H9 (cell line): ENCODE results near the gene LRMDA. TPM values are rescaled to one million over a fixed set of nuclear protein-coding genes. Genes with fewer than 3 reads are reported as not detected.

Experiments
- DNase-seq: peaks from one replicate; pipeline ENCODE4 v3.0.0-alpha.2; 2017
- H2AFZ ChIP-seq: one replicate; pipeline ENCODE4 v1.6.1; 2013; ENCODE audit warnings: mild to moderate bottlenecking, low read length, control low read depth, moderate library complexity
- H2AK5ac ChIP-seq: 2 replicates; pipeline ENCODE4 v1.6.1; 2013; ENCODE audit warnings: low read length, control low read depth, mixed read lengths; ENCODE audit not compliant: insufficient read length
- H2BK120ac ChIP-seq: one replicate; pipeline ENCODE4 v1.6.1; 2013; ENCODE audit warnings: low read depth, mild to moderate bottlenecking, low read length, control low read depth, inconsistent platforms; ENCODE audit not compliant: poor library complexity, severe bottlenecking
- H2BK12ac ChIP-seq: 2 replicates; pipeline ENCODE4 v1.6.1; 2013; ENCODE audit warnings: low read length, control low read depth, mixed read lengths, low read depth; ENCODE audit not compliant: insufficient read length
- H2BK15ac ChIP-seq: 2 replicates; pipeline ENCODE4 v1.6.1; 2013; ENCODE audit warnings: low read depth, low read length, control low read depth
- H2BK20ac ChIP-seq: one replicate; pipeline ENCODE4 v1.6.1; 2013; ENCODE audit warnings: low read depth, mild to moderate bottlenecking, low read length, control low read depth, inconsistent platforms; ENCODE audit not compliant: poor library complexity, severe bottlenecking
- H2BK5ac ChIP-seq: 2 replicates; pipeline ENCODE4 v1.6.1; 2013; ENCODE audit warnings: low read length, control low read depth, mixed read lengths; ENCODE audit not compliant: insufficient read length
- H3K14ac ChIP-seq: 2 replicates; pipeline ENCODE4 v1.6.1; 2013; ENCODE audit warnings: low read length, control low read depth; ENCODE audit not compliant: insufficient read depth
- H3K18ac ChIP-seq: 2 replicates; pipeline ENCODE4 v1.6.1; 2013; ENCODE audit warnings: low read depth, mild to moderate bottlenecking, mixed read lengths, low read length, control low read depth; ENCODE audit not compliant: insufficient read length
- H3K23ac ChIP-seq: 2 replicates; pipeline ENCODE4 v1.6.1; 2013; ENCODE audit warnings: low read length, control low read depth, mixed read lengths, low read depth; ENCODE audit not compliant: insufficient read length
- H3K23me2 ChIP-seq: 2 replicates; pipeline ENCODE4 v1.6.1; 2013; ENCODE audit warnings: low read depth, mild to moderate bottlenecking, mixed read lengths, low read length, control low read depth; ENCODE audit not compliant: insufficient read length, poor library complexity, severe bottlenecking
- H3K27ac ChIP-seq: 2 replicates; pipeline ENCODE4 v1.5.1; 2013; ENCODE audit warnings: low read length, control low read depth, mixed read lengths, low read depth; ENCODE audit not compliant: insufficient read length
- H3K27me3 ChIP-seq: 2 replicates; pipeline ENCODE4 v1.6.1; 2013; ENCODE audit warnings: low read length, control low read depth, inconsistent platforms; ENCODE audit not compliant: insufficient read depth
- H3K4ac ChIP-seq: 2 replicates; pipeline ENCODE4 v1.6.1; 2013; ENCODE audit warnings: low read depth, mild to moderate bottlenecking, control low read depth, inconsistent platforms, low read length, moderate library complexity
- H3K4me1 ChIP-seq: 2 replicates; pipeline ENCODE4 v1.6.1; 2013; ENCODE audit warnings: low read length, control low read depth, inconsistent platforms; ENCODE audit not compliant: insufficient read depth
- H3K4me2 ChIP-seq: 2 replicates; pipeline ENCODE4 v1.6.1; 2013; ENCODE audit warnings: low read length, control low read depth, mixed read lengths; ENCODE audit not compliant: insufficient read length, insufficient read depth
- H3K56ac ChIP-seq: 2 replicates; pipeline ENCODE4 v1.6.1; 2013; ENCODE audit warnings: low read depth, mild to moderate bottlenecking, mixed read lengths, low read length, control low read depth; ENCODE audit not compliant: insufficient read length
- H3K79me1 ChIP-seq: 2 replicates; pipeline ENCODE4 v1.6.1; 2013; ENCODE audit warnings: low read depth, mild to moderate bottlenecking, moderate library complexity, low read length, control low read depth, inconsistent platforms; ENCODE audit not compliant: insufficient read depth, poor library complexity, severe bottlenecking
- H3K79me2 ChIP-seq: 2 replicates; pipeline ENCODE4 v1.6.1; 2013; ENCODE audit warnings: low read length, control low read depth, inconsistent platforms; ENCODE audit not compliant: insufficient read depth
- H3K9ac ChIP-seq: 2 replicates; pipeline ENCODE4 v1.6.1; 2013; ENCODE audit warnings: low read length, control low read depth, mixed read lengths; ENCODE audit not compliant: insufficient read length; ENCODE audit errors: extremely low read depth
- H3K9me3 ChIP-seq: one replicate; pipeline ENCODE4 v1.6.1; 2013; ENCODE audit warnings: low read depth, low read length, inconsistent platforms; ENCODE audit not compliant: control insufficient read depth
- H3T11ph ChIP-seq: one replicate; pipeline ENCODE4 v1.6.1; 2013; ENCODE audit warnings: mild to moderate bottlenecking, low read length, control low read depth, inconsistent platforms
- H4K20me1 ChIP-seq: one replicate; pipeline ENCODE4 v1.6.1; 2013; ENCODE audit not compliant: control insufficient read depth, insufficient read length, insufficient read depth
- H4K5ac ChIP-seq: 2 replicates; pipeline ENCODE4 v1.6.1; 2013; ENCODE audit warnings: low read depth, mild to moderate bottlenecking, mixed read lengths, low read length, control low read depth; ENCODE audit not compliant: insufficient read length
- H4K8ac ChIP-seq: replicated peaks from 2 replicates; pipeline ENCODE4 v1.6.1; 2013; ENCODE audit warnings: low read length, control low read depth, mixed read lengths, low read depth; ENCODE audit not compliant: insufficient read length
- H4K91ac ChIP-seq: 2 replicates; pipeline ENCODE4 v1.6.1; 2013; ENCODE audit warnings: low read depth, mild to moderate bottlenecking, moderate library complexity, mixed read lengths, low read length, control low read depth; ENCODE audit not compliant: insufficient read length
- H3K27ac Mint-ChIP-seq, 3 experiments: 2 replicates in 2 of 3; 3 replicates in 1 of 3; pipeline ENCODE4 v1.8.0; 2020 to 2021; ENCODE audit warnings: mixed read lengths in 3 of 3, mild to moderate bottlenecking in 1 of 3, moderate library complexity in 1 of 3
- H3K27me3 Mint-ChIP-seq: 2 replicates; pipeline ENCODE4 v1.8.0; 2021; ENCODE audit warnings: low read depth, mild to moderate bottlenecking, moderate library complexity, mixed read lengths
- H3K36me3 Mint-ChIP-seq, 3 experiments: 2 replicates in 2 of 3; 3 replicates in 1 of 3; pipeline ENCODE4 v1.8.0; 2020 to 2021; ENCODE audit warnings: low read depth in 3 of 3, mixed read lengths in 3 of 3; ENCODE audit not compliant: insufficient read depth in 1 of 3
- H3K4me1 Mint-ChIP-seq, 2 experiments: 2 replicates each; pipeline ENCODE4 v1.8.0; 2020; ENCODE audit warnings: mixed read lengths in 2 of 2
- H3K4me3 Mint-ChIP-seq, 2 experiments: 2 replicates in 1 of 2; 3 replicates in 1 of 2; pipeline ENCODE4 v1.8.0; 2020 to 2021; ENCODE audit warnings: mild to moderate bottlenecking in 2 of 2, mixed read lengths in 2 of 2, moderate library complexity in 1 of 2
- H3K9me3 Mint-ChIP-seq, 2 experiments: 2 replicates in 1 of 2; 3 replicates in 1 of 2; pipeline ENCODE4 v1.8.0; 2020; ENCODE audit warnings: mild to moderate bottlenecking in 2 of 2, mixed read lengths in 2 of 2, moderate library complexity in 1 of 2
- total RNA-seq: library from RNA; stranded (reverse); gene quantifications from 2 replicates; pipeline ENCODE4 v1.2.1, GENCODE V29; 2021
- TF ChIP-seq, protein P1 (sequence below): fragments of 200-600 bp; sonication (generic); conservative IDR thresholded peaks from 3 replicates; pipeline ENCODE4 v1.8.0; 2021; ENCODE audit warnings: antibody characterized with exemption, mild to moderate bottlenecking

Gene LRMDA
- total RNA-seq, 1 experiment from 2014 or later, result 1.8 TPM

GRCh38 chr10:76469675-76470074 is 1038.3 kb downstream of the LRMDA start:
- Histone ChIP-seq H2BK12ac (no peak overlapping the region), H3K9ac (no peak overlapping the region), H3K14ac (no peak overlapping the region), H4K5ac (no peak overlapping the region), H3K23me2 (no peaks in the 10 kb centered on the region), H4K8ac (no peak overlapping the region), H2BK15ac (no peak overlapping the region), H3K4ac (no peak overlapping the region), H3K27me3 (no peaks in the 10 kb centered on the region), H2AFZ (no peak overlapping the region), H3K4me2 (no peak overlapping the region), H4K20me1 (no peaks in the 10 kb centered on the region), H2AK5ac (no peak overlapping the region), H2BK20ac (no peak overlapping the region), H3T11ph (no peak overlapping the region), H3K79me2 (no peaks in the 10 kb centered on the region), H4K91ac (no peak overlapping the region), H3K79me1 (no peaks in the 10 kb centered on the region), H3K23ac (no peak overlapping the region), H3K9me3 (no peaks in the 10 kb centered on the region), H2BK120ac (no peak overlapping the region), H3K18ac (no peak overlapping the region), H3K4me1 (no peaks in the 10 kb centered on the region), H3K56ac (no peak overlapping the region), H3K27ac (no peak overlapping the region), H2BK5ac (no peak overlapping the region)
- H3K4me3 Mint-ChIP-seq, result no peak overlapping the region
- H3K27ac Mint-ChIP-seq, result no peak overlapping the region
- H3K36me3 Mint-ChIP-seq, result no peaks in the 10 kb centered on the region
- no peaks in the 10 kb centered on the region for H3K27me3 Mint-ChIP-seq
- DNase-seq, result no peak
- TF ChIP-seq, protein P1, sequence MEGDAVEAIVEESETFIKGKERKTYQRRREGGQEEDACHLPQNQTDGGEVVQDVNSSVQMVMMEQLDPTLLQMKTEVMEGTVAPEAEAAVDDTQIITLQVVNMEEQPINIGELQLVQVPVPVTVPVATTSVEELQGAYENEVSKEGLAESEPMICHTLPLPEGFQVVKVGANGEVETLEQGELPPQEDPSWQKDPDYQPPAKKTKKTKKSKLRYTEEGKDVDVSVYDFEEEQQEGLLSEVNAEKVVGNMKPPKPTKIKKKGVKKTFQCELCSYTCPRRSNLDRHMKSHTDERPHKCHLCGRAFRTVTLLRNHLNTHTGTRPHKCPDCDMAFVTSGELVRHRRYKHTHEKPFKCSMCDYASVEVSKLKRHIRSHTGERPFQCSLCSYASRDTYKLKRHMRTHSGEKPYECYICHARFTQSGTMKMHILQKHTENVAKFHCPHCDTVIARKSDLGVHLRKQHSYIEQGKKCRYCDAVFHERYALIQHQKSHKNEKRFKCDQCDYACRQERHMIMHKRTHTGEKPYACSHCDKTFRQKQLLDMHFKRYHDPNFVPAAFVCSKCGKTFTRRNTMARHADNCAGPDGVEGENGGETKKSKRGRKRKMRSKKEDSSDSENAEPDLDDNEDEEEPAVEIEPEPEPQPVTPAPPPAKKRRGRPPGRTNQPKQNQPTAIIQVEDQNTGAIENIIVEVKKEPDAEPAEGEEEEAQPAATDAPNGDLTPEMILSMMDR, result no peak
- no peaks in the 10 kb centered on the region for H3K9me3 Mint-ChIP-seq
- no peaks in the 10 kb centered on the region for H3K4me1 Mint-ChIP-seq
